Neuronal stem cell (in vitro differentiated cells): ENCODE results near the gene TLR1.
"Not testable (repeated sequence)": the region's sequence is repeated elsewhere in the genome, so short reads cannot be mapped to it uniquely, and the experiment has no call there.

Experiments used
- DNase-seq: peaks from one replicate; pipeline ENCODE4 v3.0.0-alpha.2; 2013; ENCODE audit warnings: low spot score
- H2AFZ ChIP-seq: one replicate; pipeline ENCODE4 v1.6.1; 2013; ENCODE audit warnings: mild to moderate bottlenecking, low read length, inconsistent platforms
- H2AK5ac ChIP-seq: 2 replicates; pipeline ENCODE4 v1.6.1; 2013; ENCODE audit warnings: low read depth, mild to moderate bottlenecking, inconsistent platforms, low read length, moderate library complexity, mixed read lengths
- H2BK120ac ChIP-seq: 2 replicates; pipeline ENCODE4 v1.6.1; 2013; ENCODE audit warnings: low read depth, mild to moderate bottlenecking, inconsistent platforms, low read length, moderate library complexity, mixed read lengths
- H2BK12ac ChIP-seq: one replicate; pipeline ENCODE4 v1.6.1; 2013; ENCODE audit warnings: low read length, inconsistent platforms
- H2BK15ac ChIP-seq: 2 replicates; pipeline ENCODE4 v1.6.1; 2013; ENCODE audit warnings: mild to moderate bottlenecking, low read length, inconsistent platforms, mixed read lengths
- H2BK5ac ChIP-seq: one replicate; pipeline ENCODE4 v1.6.1; 2013; ENCODE audit warnings: inconsistent platforms, mild to moderate bottlenecking, low read length, moderate library complexity
- H3K14ac ChIP-seq: one replicate; pipeline ENCODE4 v1.6.1; 2013; ENCODE audit warnings: low read length, inconsistent platforms
- H3K18ac ChIP-seq: 2 replicates; pipeline ENCODE4 v1.6.1; 2013; ENCODE audit warnings: low read length, inconsistent platforms
- H3K23ac ChIP-seq: 2 replicates; pipeline ENCODE4 v1.6.1; 2013; ENCODE audit warnings: low read depth, mild to moderate bottlenecking, mixed read lengths, low read length, inconsistent platforms; ENCODE audit not compliant: poor library complexity
- H3K27ac ChIP-seq: replicated peaks from 3 replicates; pipeline ENCODE4 v1.5.1; 2013; ENCODE audit warnings: low read length, inconsistent platforms
- H3K27me3 ChIP-seq, 3 experiments: 2 replicates each; pipeline ENCODE4 v1.6.1; 2013; ENCODE audit warnings: low read length in 3 of 3, mild to moderate bottlenecking in 2 of 3, inconsistent platforms in 1 of 3, low read depth in 1 of 3, mixed read lengths in 1 of 3, moderate library complexity in 1 of 3; ENCODE audit not compliant: control insufficient read depth in 3 of 3, insufficient read depth in 3 of 3
- H3K36me3 ChIP-seq, 2 donors: replicated peaks in 1 of 2; 2 replicates each; pipeline ENCODE4 v1.6.1; 2013; ENCODE audit warnings: low read length in 2 of 2; ENCODE audit not compliant: control insufficient read depth in 2 of 2, insufficient read depth in 2 of 2
- H3K4ac ChIP-seq: 2 replicates; pipeline ENCODE4 v1.6.1; 2013; ENCODE audit warnings: inconsistent platforms, mild to moderate bottlenecking, low read length, moderate library complexity
- H3K4me1 ChIP-seq, 2 donors: 1 replicate in 1 of 2; 2 replicates in 1 of 2; pipeline ENCODE4 v1.6.1; 2013; ENCODE audit warnings: low read length in 2 of 2, low read depth in 1 of 2; ENCODE audit not compliant: control insufficient read depth in 2 of 2, insufficient read depth in 1 of 2
- H3K4me2 ChIP-seq: one replicate; pipeline ENCODE4 v1.6.1; 2013; ENCODE audit warnings: mild to moderate bottlenecking, low read length, inconsistent platforms; ENCODE audit not compliant: insufficient read depth, poor library complexity, severe bottlenecking
- H3K4me3 ChIP-seq, 2 donors: 2 replicates each; pipeline ENCODE4 v1.5.1; 2013; ENCODE audit warnings: low read length in 2 of 2, mild to moderate bottlenecking in 2 of 2, inconsistent platforms in 1 of 2, moderate library complexity in 1 of 2
- H3K79me1 ChIP-seq: one replicate; pipeline ENCODE4 v1.6.1; 2013; ENCODE audit warnings: low read depth, mild to moderate bottlenecking, inconsistent platforms, low read length, moderate library complexity
- H3K9ac ChIP-seq: one replicate; pipeline ENCODE4 v1.6.1; 2013; ENCODE audit warnings: mild to moderate bottlenecking, low read depth, low read length, inconsistent platforms; ENCODE audit not compliant: poor library complexity
- H3K9me3 ChIP-seq, 2 donors: replicated peaks in 1 of 2; 2 replicates each; pipeline versions ENCODE3 to v1.6.1; 2013; ENCODE audit warnings: low read length in 2 of 2, mild to moderate bottlenecking in 2 of 2, inconsistent platforms in 1 of 2, low read depth in 1 of 2, mixed read lengths in 1 of 2, moderate library complexity in 1 of 2; ENCODE audit not compliant: control insufficient read depth in 2 of 2, insufficient read depth in 1 of 2
- H4K8ac ChIP-seq: one replicate; pipeline ENCODE4 v1.6.1; 2013; ENCODE audit warnings: low read depth, mild to moderate bottlenecking, inconsistent platforms, low read length, moderate library complexity
- H4K91ac ChIP-seq: one replicate; pipeline ENCODE4 v1.6.1; 2013; ENCODE audit warnings: low read length, low read depth, mild to moderate bottlenecking, inconsistent platforms; ENCODE audit not compliant: poor library complexity
- WGBS, 2 donors: extraction: QIAGEN DNeasy Blood & Tissue Kit; methylation state at CpG; one replicate each; pipeline ENCODE4 v1.1.7; 2013; ENCODE audit warnings: missing lambda C conversion rate in 2 of 2, mixed read lengths in 1 of 2; ENCODE audit not compliant: insufficient read length in 2 of 2, insufficient replicate concordance in 1 of 2; ENCODE audit errors: extremely low coverage in 2 of 2; 5-methylcytosine and 5-hydroxymethylcytosine counted together

Gene TLR1

GRCh38 chr4:38775326-38775725 is 29.3 kb downstream of the TLR1 start:
- Histone ChIP-seq H3K18ac (no peak overlapping the region), H3K4me3 (no peak overlapping the region), H3K4me1 (no peaks in the 10 kb centered on the region), H2BK120ac (no peak overlapping the region), H2BK12ac (no peak overlapping the region), H3K36me3 (no peaks in the 10 kb centered on the region), H2BK5ac (no peak overlapping the region), H3K23ac (no peak overlapping the region), H3K14ac (no peak overlapping the region), H3K9me3 (no peaks in the 10 kb centered on the region), H3K27ac (no peak overlapping the region), H4K8ac (no peak overlapping the region), H3K9ac (no peak overlapping the region), H3K27me3 (peaks cover 0 to 3% (median 0%) of the 10 kb centered on the region in 3 experiments), H3K4me2 (no peak overlapping the region), H2BK15ac (no peak overlapping the region), H2AK5ac (no peak overlapping the region), H4K91ac (no peak overlapping the region), H3K4ac (no peak overlapping the region), H2AFZ (no peak overlapping the region), H3K79me1 (no peaks in the 10 kb centered on the region)
- WGBS, 2 donors = no CpG with 5 or more reads among the region's 2 CpGs
- DNase-seq = no peak

GRCh38 chr4:38774181-38774955 is 30.2 kb downstream of the TLR1 start:
- Histone ChIP-seq H2BK120ac (no peak overlapping the region), H3K27me3 (peaks cover 0 to 3% (median 0%) of the 10 kb centered on the region in 3 experiments), H3K79me1 (no peaks in the 10 kb centered on the region), H3K4me3 (no peak overlapping the region), H3K9ac (no peak overlapping the region), H3K9me3 (peaks cover 0 to 2% of the 10 kb centered on the region in 2 donors), H4K8ac (no peak overlapping the region), H3K27ac (no peak overlapping the region), H3K18ac (no peak overlapping the region), H3K36me3 (no peaks in the 10 kb centered on the region), H3K23ac (no peak overlapping the region), H2BK15ac (no peak overlapping the region), H3K4me1 (no peaks in the 10 kb centered on the region), H2AFZ (no peak overlapping the region), H3K4me2 (no peak overlapping the region), H3K4ac (no peak overlapping the region), H4K91ac (no peak overlapping the region), H2BK5ac (no peak overlapping the region), H2AK5ac (no peak overlapping the region), H3K14ac (no peak overlapping the region), H2BK12ac (no peak overlapping the region)
- 100% methylated on average over 2 of the region's 8 CpGs for WGBS, 2 donors
- DNase-seq = no peak

GRCh38 chr4:38770281-38770680 is 34.3 kb downstream of the TLR1 start:
- H2AFZ ChIP-seq, DNase-seq, H3K23ac ChIP-seq, H2BK12ac ChIP-seq, H3K4ac ChIP-seq, H3K79me1 ChIP-seq, H2BK5ac ChIP-seq, H2AK5ac ChIP-seq, H4K91ac ChIP-seq, H3K4me3 ChIP-seq, H3K27me3 ChIP-seq, H4K8ac ChIP-seq, H3K9me3 ChIP-seq, H3K9ac ChIP-seq, H3K4me2 ChIP-seq, H3K36me3 ChIP-seq, H2BK15ac ChIP-seq, H3K14ac ChIP-seq, H3K4me1 ChIP-seq, H3K18ac ChIP-seq, H2BK120ac ChIP-seq, H3K27ac ChIP-seq: not testable (repeated sequence)
- WGBS, 2 donors = no CpG with 5 or more reads among the region's 2 CpGs

GRCh38 chr4:38769857-38770256 is 34.7 kb downstream of the TLR1 start:
- WGBS, 2 donors = no CpG with 5 or more reads among the region's 2 CpGs
- H3K23ac ChIP-seq = no peak overlapping the region
- H2AK5ac ChIP-seq = no peak overlapping the region
- H4K91ac ChIP-seq = no peak overlapping the region
- no peaks in the 10 kb centered on the region for H3K36me3 ChIP-seq
- no peak for DNase-seq
- H3K9me3 ChIP-seq = peaks cover 0 to 2% of the 10 kb centered on the region in 2 donors
- H3K18ac ChIP-seq = no peak overlapping the region
- no peak overlapping the region for H3K27ac ChIP-seq
- no peaks in the 10 kb centered on the region for H3K79me1 ChIP-seq
- no peak overlapping the region for H3K14ac ChIP-seq
- peaks cover 0 to 3% (median 0%) of the 10 kb centered on the region in 3 experiments for H3K27me3 ChIP-seq
- no peak overlapping the region for H2BK5ac ChIP-seq
- H2AFZ ChIP-seq = no peak overlapping the region
- H3K4me3 ChIP-seq = no peak overlapping the region
- H3K4me1 ChIP-seq = no peaks in the 10 kb centered on the region
- no peak overlapping the region for H2BK12ac ChIP-seq
- H3K4ac ChIP-seq = no peak overlapping the region
- no peak overlapping the region for H3K4me2 ChIP-seq
- no peak overlapping the region for H3K9ac ChIP-seq
- no peak overlapping the region for H4K8ac ChIP-seq
- no peak overlapping the region for H2BK15ac ChIP-seq
- H2BK120ac ChIP-seq = no peak overlapping the region
